WTC11 (cell line): ENCODE measurements around the gene OR2V2. TPM values are rescaled to one million over a fixed set of nuclear protein-coding genes. Genes with fewer than 3 reads are reported as not detected.
"Not testable (repeated sequence)": the region's sequence is repeated elsewhere in the genome, so short reads cannot be mapped to it uniquely, and the experiment has no call there.

Experiments
- ATAC-seq: fragments of 200-7000 bp; cut with Tn5 transposase; 2 replicates; pipeline ENCODE4 v1.10.0; 2021; ENCODE audit warnings: mild to moderate bottlenecking, moderate library complexity
- CTCF ChIA-PET: fragments of 300-600 bp; sonication (Branson Sonifier 250); formaldehyde crosslinking; loops from one replicate; lab custom pipeline; 2021; ENCODE audit warnings: antibody characterized with exemption; lab: Charles Lee
- POLR2A ChIA-PET: fragments of 350-600 bp; sonication (Branson Sonifier 250); formaldehyde crosslinking; loops from one replicate; lab custom pipeline; 2021; ENCODE audit warnings: antibody characterized with exemption; lab: Charles Lee
- DNase-seq: peaks from one replicate; pipeline ENCODE4 v3.0.0; 2021; ENCODE audit warnings: low spot score
- H3K27ac Mint-ChIP-seq: 2 replicates; pipeline ENCODE4 v1.8.0; 2021; ENCODE audit warnings: mixed read lengths
- H3K27me3 Mint-ChIP-seq: 2 replicates; pipeline ENCODE4 v1.8.0; 2021; ENCODE audit warnings: low read depth, mild to moderate bottlenecking, moderate library complexity, mixed read lengths
- H3K36me3 Mint-ChIP-seq: 2 replicates; pipeline ENCODE4 v1.8.0; 2021; ENCODE audit warnings: mixed read lengths
- H3K4me1 Mint-ChIP-seq: 2 replicates; pipeline ENCODE4 v1.8.0; 2022; ENCODE audit warnings: mixed read lengths
- H3K4me3 Mint-ChIP-seq: 2 replicates; pipeline ENCODE4 v1.8.0; 2021; ENCODE audit warnings: mild to moderate bottlenecking, moderate library complexity, mixed read lengths
- H3K9me3 Mint-ChIP-seq: 2 replicates; pipeline ENCODE4 v1.8.0; 2021; ENCODE audit warnings: mixed read lengths
- CTCF ChIP-seq: fragments of 200-600 bp; IDR thresholded peaks from 2 replicates; pipeline ENCODE4 v1.8.0; 2022; ENCODE audit warnings: antibody characterized with exemption
- FOXP4 ChIP-seq: sonication (generic); formaldehyde crosslinking; IDR thresholded peaks from 2 replicates; pipeline ENCODE4 v1.8.0; 2022; ENCODE audit warnings: mild to moderate bottlenecking, missing genetic modification reagents
- GTF2I ChIP-seq: fragments of 250-450 bp; sonication (Bioruptor Pico); conservative IDR thresholded peaks from 2 replicates; pipeline ENCODE4 v1.4.0; 2021; ENCODE audit warnings: mild to moderate bottlenecking
- HMGXB4 ChIP-seq: sonication (generic); formaldehyde crosslinking; IDR thresholded peaks from 2 replicates; pipeline ENCODE4 v1.8.1; 2023; ENCODE audit warnings: mild to moderate bottlenecking, moderate library complexity, missing genetic modification reagents
- MAX ChIP-seq: sonication (generic); formaldehyde crosslinking; IDR thresholded peaks from 2 replicates; pipeline ENCODE4 v1.8.0; 2022; ENCODE audit warnings: mild to moderate bottlenecking, missing genetic modification reagents
- MYBL2 ChIP-seq: sonication (generic); formaldehyde crosslinking; IDR thresholded peaks from 2 replicates; pipeline ENCODE4 v1.8.1; 2023; ENCODE audit warnings: mild to moderate bottlenecking, moderate library complexity, missing genetic modification reagents
- SMAD4 ChIP-seq: sonication (generic); formaldehyde crosslinking; IDR thresholded peaks from 2 replicates; pipeline ENCODE4 v1.8.0; 2022; ENCODE audit warnings: mild to moderate bottlenecking, missing genetic modification reagents
- TP53 ChIP-seq: sonication (generic); formaldehyde crosslinking; IDR thresholded peaks from 2 replicates; pipeline ENCODE4 v1.8.1; 2023; ENCODE audit warnings: mild to moderate bottlenecking, missing genetic modification reagents
- ZNF512 ChIP-seq: sonication (generic); formaldehyde crosslinking; IDR thresholded peaks from 2 replicates; pipeline ENCODE4 v1.8.1; 2022; ENCODE audit warnings: missing genetic modification reagents, borderline replicate concordance
- total RNA-seq: library from RNA; stranded (reverse); gene quantifications from 3 replicates; pipeline ENCODE4 v1.2.3, GENCODE V29; 2021

The OR2V2 gene
- total RNA-seq, 1 experiment from 2014 or later: not detected

- ChIA-PET POLR2A (interaction anchor here (0.6 kb wide), 2 partner anchors 239 kb away, joined by 3 read pairs; no protein-coding TSS in a partner anchor), CTCF (interaction anchor here (0.6 to 1.8 kb wide), 7 partner anchors 10 to 239 kb away, joined by 3 to 13 read pairs (median 5); no protein-coding TSS in a partner anchor)
- peaks cover 41% of the 10 kb centered on the region for H3K27me3 Mint-ChIP-seq
- no peak overlapping the region for H3K27ac Mint-ChIP-seq
- H3K9me3 Mint-ChIP-seq: no peaks in the 10 kb centered on the region
- ATAC-seq (no peak), DNase-seq (no peak)
- peak overlapping the region; percentile 66 for H3K4me3 Mint-ChIP-seq
- no peaks in the 10 kb centered on the region for H3K36me3 Mint-ChIP-seq
- peaks cover 17% of the 10 kb centered on the region for H3K4me1 Mint-ChIP-seq
- TF ChIP-seq CTCF: no peak
- no peak for TF ChIP-seq FOXP4
- no peak for TF ChIP-seq SMAD4
- no peak for TF ChIP-seq MYBL2 (CRISPR knock-in tag)
- TF ChIP-seq, all 79 proteins: peak for 0
These were observed 47.7 kb upstream of the OR2V2 start for GRCh38 chr5:181099602-181100086.

- Mint-ChIP-seq H3K4me3 (peak overlapping the region; percentile 66), H3K27me3 (peaks cover 41% of the 10 kb centered on the region), H3K36me3 (no peaks in the 10 kb centered on the region), H3K9me3 (no peaks in the 10 kb centered on the region), H3K27ac (no peak overlapping the region), H3K4me1 (peaks cover 18% of the 10 kb centered on the region)
- TF ChIP-seq ZNF512: no peak
- TF ChIP-seq HMGXB4: no peak
- no peak for TF ChIP-seq GTF2I (CRISPR knock-in tag)
- TF ChIP-seq TP53 (CRISPR knock-in tag): no peak
- TF ChIP-seq MAX: no peak; the same call in 1 of the 2 replicates
- ATAC-seq: no peak
- CTCF ChIA-PET: interaction anchor here (0.6 to 1.8 kb wide), 7 partner anchors 9 to 240 kb away, joined by 3 to 13 read pairs (median 5); no protein-coding TSS in a partner anchor
- peak; percentile 51 for DNase-seq
- POLR2A ChIA-PET: interaction anchor here (0.6 kb wide), 1 partner anchor 240 kb away, joined by 3 read pairs; no protein-coding TSS in a partner anchor
These were observed 47.1 kb upstream of the OR2V2 start for GRCh38 chr5:181100121-181100875.

GRCh38 chr5:181101030-181101641 is 46.2 kb upstream of the OR2V2 start:
- H3K4me3 Mint-ChIP-seq, H3K9me3 Mint-ChIP-seq, POLR2A ChIA-PET, H3K27ac Mint-ChIP-seq, CTCF ChIA-PET, H3K36me3 Mint-ChIP-seq: not testable (repeated sequence)
- peaks cover 18% of the 10 kb centered on the region for H3K4me1 Mint-ChIP-seq
- DNase-seq (peak; percentile 59), ATAC-seq (peak; percentile 0; the same call in 1 of the 2 replicates)
- H3K27me3 Mint-ChIP-seq: peaks cover 48% of the 10 kb centered on the region

GRCh38 chr5:181101930-181102674 is 45.3 kb upstream of the OR2V2 start:
- H3K9me3 Mint-ChIP-seq, H3K27ac Mint-ChIP-seq, H3K4me3 Mint-ChIP-seq: not testable (repeated sequence)

GRCh38 chr5:181104259-181104568 is 43.2 kb upstream of the OR2V2 start:
- not testable (repeated sequence) for H3K9me3 Mint-ChIP-seq, H3K27ac Mint-ChIP-seq
- ATAC-seq: peak; percentile 1; the same call in 1 of the 2 replicates

More at GRCh38 chr5:181101930-181102674, 45.3 kb upstream of the OR2V2 start:
- POLR2A ChIA-PET, CTCF ChIA-PET, DNase-seq, H3K36me3 Mint-ChIP-seq: not testable (repeated sequence)
- Mint-ChIP-seq H3K27me3 (peaks cover 54% of the 10 kb centered on the region), H3K4me1 (peaks cover 18% of the 10 kb centered on the region)
- peak; percentile 61 for ATAC-seq

GRCh38 chr5:181104606-181105390 is 42.6 kb upstream of the OR2V2 start:
- POLR2A ChIA-PET, ATAC-seq, H3K9me3 Mint-ChIP-seq, DNase-seq, H3K36me3 Mint-ChIP-seq, H3K27ac Mint-ChIP-seq: not testable (repeated sequence)
- H3K4me3 Mint-ChIP-seq: peak overlapping the region; percentile 89
- CTCF ChIA-PET: interaction anchor here (0.7 to 1.7 kb wide), 3 partner anchors 10 to 236 kb away, joined by 3 to 4 read pairs (median 3); no protein-coding TSS in a partner anchor
- peaks cover 41% of the 10 kb centered on the region for H3K27me3 Mint-ChIP-seq
- peaks cover 33% of the 10 kb centered on the region for H3K4me1 Mint-ChIP-seq

More at GRCh38 chr5:181104259-181104568, 43.2 kb upstream of the OR2V2 start:
- POLR2A ChIA-PET, DNase-seq, H3K36me3 Mint-ChIP-seq: not testable (repeated sequence)
- Mint-ChIP-seq H3K27me3 (peaks cover 47% of the 10 kb centered on the region), H3K4me3 (peak overlapping the region; percentile 89), H3K4me1 (peaks cover 33% of the 10 kb centered on the region)
- CTCF ChIA-PET: interaction anchor here (0.7 to 1.7 kb wide), 3 partner anchors 10 to 235 kb away, joined by 3 to 4 read pairs (median 3); no protein-coding TSS in a partner anchor
